Stimulated activated CD4-positive, alpha-beta T cell treated with anti-CD3 and anti-CD28 coated beads, Interleukin-15, amount 100 ng/mL, for 48 hours (primary cell): ENCODE results near the gene PNMA6A.
"Not testable (repeated sequence)": the region's sequence is repeated elsewhere in the genome, so short reads cannot be mapped to it uniquely, and the experiment has no call there.

Experiments
- DNase-seq, 2 donors: peaks; one replicate each; pipeline ENCODE4 v3.0.0-alpha.2; 2020; ENCODE audit warnings: low read depth in 2 of 2

The PNMA6A gene

DNA sequence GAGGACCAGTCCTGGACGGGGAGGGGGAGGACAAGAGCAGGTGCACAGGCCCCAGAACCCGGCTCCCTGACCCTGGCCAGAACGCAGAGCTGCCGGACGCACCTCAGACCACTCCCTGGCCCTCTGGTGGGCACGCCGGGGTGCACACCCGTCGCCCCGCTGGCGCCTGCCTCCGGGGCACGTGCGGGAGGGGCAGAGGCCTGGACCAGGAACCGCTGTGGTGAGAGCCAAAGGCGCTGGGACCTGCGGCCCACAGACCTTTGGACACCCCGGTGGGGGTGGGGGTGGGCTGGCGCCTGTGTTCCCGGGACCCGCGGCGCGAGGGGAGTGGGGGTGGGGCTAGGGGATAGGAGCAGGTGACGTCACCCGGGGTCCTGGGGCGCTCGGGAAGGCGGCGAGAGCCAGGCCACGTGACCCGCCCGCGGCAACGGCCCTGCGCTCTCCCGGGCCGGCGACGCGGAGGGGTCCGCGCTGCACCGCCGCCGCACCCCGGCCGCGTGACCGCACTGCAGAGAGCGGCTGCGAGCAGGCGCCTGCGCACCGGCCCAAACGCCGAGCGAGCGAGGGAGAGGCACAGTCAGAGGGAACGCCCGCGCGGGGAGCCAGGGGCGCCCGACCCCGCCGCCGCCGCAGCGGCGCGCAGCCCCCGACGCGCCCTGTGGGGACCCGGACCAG lies at the start of gene PNMA6A:
TSS of gene PNMA6A (plus strand) at position 546 of the 675 bp plus-strand sequence. CDS start 609 bp downstream, outside the sequence.
- DNase-seq, result not testable (repeated sequence)

GRCh38 chrX:153026501-153026900 lies 45.8 kb upstream of the PNMA6A start:
- not testable (repeated sequence) for DNase-seq

DNA sequence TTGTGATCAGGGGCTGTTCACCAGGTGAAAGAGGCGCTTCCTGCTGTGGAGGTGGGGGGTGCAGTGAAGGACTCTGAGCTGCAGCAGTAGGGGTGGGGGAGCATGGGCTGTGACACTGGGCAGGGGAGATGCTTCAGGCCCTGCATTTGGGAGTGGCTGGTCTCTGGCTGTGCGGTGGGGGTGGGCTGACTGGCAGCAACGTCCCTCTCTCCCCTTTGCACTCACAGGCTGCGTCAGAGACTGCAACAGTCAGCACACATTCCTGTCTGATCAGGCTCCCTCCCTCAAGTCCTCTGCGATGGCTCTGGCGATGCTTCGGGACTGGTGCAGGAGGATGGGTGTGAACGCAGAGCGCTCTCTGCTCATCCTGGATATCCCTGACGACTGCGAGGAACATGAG lies 43.8 kb upstream of the PNMA6A start:
- DNase-seq, result not testable (repeated sequence)

DNA sequence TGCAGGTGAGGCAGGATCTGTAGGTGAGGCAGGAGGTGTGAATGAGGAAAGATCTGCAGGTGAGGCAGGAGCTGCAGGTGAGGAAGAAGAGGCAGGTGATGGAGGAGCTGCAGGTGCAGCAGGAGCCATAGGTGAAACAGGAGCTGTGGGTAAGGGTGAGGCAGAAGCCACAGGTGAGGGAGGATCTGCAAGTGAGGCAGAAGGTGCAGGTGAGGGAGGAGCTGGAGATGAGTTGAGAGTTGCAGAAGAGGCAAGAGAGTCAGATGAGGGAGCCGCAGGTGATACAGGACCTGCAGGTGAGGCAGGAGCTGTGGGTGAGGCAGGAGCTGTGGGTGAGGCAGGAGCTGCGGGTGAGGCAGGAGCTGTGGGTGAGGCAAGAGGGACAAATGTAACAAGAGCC lies 43.1 kb upstream of the PNMA6A start:
- no peak for DNase-seq

- no peak for DNase-seq
Measured at GRCh38 chrX:153029875-153030274, 42.4 kb upstream of the PNMA6A start.

- DNase-seq, result no peak
Measured at GRCh38 chrX:153030801-153031200, 41.5 kb upstream of the PNMA6A start.

DNA sequence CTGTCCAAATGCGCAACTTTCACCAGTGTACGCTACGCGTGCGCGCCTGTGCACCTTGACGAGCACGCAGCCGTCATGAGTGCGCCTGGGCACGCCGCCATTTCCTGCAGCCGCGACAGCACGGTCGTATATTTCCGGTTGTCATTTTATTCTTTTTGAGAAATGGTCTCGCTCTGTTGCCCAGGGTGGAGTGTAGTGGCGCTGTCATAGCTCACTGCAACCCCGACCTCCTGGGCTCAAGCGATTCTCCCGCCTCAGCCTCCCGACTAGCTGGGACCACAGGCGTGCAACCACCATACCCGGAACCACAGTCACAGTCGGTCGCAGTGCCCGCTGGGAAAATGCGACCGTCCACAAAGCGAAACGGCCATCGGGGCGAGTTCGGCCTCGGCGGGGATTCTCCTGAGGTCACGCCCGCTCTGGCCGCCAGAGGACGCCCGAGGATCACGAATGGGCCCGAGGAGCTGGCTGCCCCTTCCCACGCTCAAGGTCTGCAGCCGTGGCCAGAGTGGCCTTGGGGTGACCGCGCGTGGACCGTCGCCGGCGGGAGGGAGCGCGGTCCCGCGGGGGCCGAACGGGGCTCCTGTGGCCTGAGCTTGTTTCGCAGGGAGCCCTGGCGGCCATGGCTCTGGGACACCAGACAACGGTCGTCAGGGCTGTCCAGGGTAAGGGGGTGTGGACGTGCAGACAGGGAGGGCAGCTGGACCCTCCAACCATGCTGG lies 39.7 kb upstream of the PNMA6A start:
- peak; percentile 27 to 61 for DNase-seq

DNA sequence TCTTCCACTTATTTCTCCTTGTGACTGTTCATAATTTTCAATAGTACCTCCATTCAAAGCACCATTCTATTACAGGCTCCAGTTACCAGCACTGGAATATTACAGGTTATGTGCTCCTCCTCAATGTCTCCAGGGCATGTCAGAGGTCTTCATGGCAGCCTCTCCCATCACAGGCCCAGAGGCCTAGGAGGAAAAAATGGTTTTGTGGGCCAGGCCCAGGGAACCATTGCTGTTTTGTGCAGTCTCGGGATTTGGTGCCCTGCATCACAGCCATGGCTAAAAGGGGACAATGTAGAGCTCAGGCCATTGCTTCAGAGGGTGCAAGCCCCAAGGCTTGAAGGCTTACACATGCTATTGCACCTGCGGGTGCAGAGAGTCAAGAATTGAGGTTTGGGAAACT lies 23.2 kb upstream of the PNMA6A start:
- no peak for DNase-seq

DNA sequence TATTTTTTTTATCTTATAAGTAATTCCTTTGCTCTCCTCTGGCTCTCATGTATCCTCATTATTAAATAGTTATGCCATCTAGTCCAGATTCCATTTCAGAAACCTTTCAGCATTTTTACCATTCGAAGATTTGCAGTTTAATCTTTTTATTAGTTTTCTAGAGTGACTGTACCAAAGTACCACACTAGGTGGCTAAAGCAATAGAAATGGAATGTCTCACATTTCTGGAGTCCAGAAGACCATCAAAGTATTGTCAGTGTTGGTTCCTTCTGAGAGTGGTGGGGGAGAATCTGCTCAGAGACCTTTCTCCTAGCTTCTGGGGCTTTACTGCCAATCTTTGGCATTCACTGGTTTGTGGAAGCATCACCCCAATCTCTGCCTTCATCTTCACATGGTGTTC lies 19.7 kb upstream of the PNMA6A start:
- DNase-seq, result no peak

GRCh38 chrX:153055871-153056749 lies 16.1 kb upstream of the PNMA6A start, which contains the start of gene PNMA3:
PNMA3 (plus strand) TSS chrX:153056470; CDS start chrX:153057056, 586 bp downstream.
- DNase-seq, result no peak

DNA sequence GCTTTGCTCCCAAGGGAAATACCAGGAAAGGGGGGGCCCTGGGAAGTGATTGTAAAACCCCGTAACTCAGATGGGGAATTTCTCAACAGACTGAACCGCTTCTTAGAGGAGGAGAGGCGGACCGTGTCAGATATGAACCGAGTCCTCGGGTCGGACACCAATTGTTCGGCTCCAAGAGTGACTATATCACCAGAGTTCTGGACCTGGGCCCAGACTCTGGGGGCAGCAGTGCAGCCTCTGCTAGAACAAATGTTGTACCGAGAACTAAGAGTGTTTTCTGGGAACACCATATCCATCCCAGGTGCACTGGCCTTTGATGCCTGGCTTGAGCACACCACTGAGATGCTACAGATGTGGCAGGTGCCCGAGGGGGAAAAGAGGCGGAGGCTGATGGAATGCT lies 15.0 kb upstream of the PNMA6A start:
- no peak for DNase-seq

- no peak for DNase-seq
Measured at GRCh38 chrX:153059191-153060094, 12.8 kb upstream of the PNMA6A start.

DNA sequence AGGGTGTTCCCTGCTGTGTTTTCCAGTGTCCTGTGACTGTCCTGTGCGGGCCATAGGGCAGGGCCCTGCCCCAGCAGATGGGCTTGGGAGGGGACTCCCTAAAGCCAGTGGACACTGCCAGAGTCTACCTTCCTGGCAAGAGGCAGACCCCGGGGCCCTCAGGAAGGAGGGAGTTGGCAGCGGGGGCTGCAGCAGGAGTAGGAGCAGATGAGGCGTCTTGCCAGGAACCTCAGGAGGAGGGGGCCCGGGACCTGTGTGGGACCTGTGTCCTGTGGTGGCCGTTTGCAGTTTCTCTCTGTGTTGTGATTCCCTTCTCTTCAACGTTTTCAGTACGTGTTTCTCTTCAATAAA lies 12.2 kb upstream of the PNMA6A start:
- DNase-seq, result no peak

GRCh38 chrX:153061732-153062131 lies 10.5 kb upstream of the PNMA6A start:
- no peak for DNase-seq

DNA sequence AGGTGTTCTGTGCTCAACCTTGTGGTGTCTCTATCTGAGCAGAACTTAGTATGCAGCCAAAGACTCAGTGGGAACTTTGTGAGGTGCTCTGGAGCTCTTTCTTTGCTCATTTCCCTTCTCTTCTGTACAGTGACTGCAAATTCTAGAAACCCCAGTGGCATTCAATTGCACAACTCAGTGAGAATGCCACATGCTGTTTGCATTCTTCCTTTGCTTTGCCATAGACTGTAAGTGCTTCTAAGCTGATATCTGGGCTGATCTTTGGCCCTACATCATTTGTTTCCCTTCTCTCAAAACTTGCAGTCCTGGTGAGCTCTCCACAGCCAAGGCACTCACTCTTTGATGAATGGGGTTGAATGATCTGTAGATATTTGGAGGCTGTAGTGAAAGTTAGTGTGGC lies 8.9 kb upstream of the PNMA6A start:
- DNase-seq, result no peak

DNA sequence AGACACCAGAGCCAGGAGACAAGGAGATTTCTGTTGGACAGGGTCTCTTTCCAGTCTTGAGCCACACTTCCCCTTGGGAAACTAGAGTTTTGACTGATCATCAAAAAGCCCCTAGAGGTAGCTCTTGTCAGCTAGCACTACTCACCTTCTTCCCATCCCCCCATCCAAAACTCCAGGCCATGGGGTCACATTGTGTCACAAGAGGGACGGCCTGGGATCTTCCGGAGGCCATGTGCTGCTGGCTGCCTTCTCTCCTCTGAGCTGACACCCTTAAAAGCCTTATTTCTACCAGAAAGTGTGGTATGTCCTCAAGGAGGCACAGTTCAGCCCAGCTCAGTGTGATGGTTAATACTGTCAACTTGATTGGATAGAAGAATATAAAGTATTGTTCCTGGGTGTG lies 8.2 kb upstream of the PNMA6A start:
- no peak for DNase-seq

DNA sequence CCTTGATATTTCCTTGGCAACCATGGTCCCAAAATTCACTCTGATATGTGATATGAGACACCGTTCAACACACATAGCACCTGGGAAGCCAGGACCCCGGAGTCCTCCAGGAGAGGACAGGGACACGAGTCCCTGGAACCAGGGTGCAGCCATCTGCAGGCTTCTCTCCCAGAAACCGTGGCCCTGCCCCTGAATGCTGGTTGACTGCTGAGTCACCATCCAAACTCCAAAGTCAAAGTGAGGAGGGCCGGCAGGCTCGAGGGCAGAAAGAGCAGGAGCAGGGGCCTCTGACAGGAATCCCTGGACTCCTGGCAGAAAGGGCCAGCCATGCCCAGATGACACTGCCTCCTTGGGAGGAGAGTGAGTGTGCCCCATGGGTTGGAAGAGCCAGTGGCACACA lies 6.9 kb upstream of the PNMA6A start:
- DNase-seq, result no peak

DNA sequence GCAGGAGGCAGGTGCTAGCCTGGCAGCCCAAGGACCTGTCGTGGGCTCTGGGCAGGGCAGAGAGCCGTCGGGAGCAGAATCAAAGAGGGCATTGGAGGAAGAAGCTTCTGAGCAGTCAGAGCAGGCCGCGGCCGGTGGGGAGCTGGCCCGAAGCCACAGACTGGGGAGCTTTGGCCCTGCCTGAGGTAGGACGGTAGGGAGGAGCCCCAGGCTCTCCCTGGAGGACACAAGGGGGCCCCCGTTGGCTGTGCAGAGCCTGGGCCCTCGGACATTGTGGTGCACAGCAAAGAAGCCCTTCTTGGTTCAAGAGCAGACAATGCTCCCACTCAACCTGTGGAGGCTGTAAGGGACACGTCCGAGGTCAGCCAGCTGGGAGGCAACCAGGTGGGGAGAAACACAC lies 5.9 kb upstream of the PNMA6A start:
- DNase-seq, result not testable (repeated sequence)

- not testable (repeated sequence) for DNase-seq
Measured at GRCh38 chrX:153073331-153073730, 1.1 kb downstream of the PNMA6A start.

- no peak for DNase-seq
Measured at GRCh38 chrX:153074262-153074899, 2.1 kb downstream of the PNMA6A start.

GRCh38 chrX:153074935-153075334 lies 2.7 kb downstream of the PNMA6A start:
- DNase-seq, result no peak
